ENCODE measurements around the gene KDM4B. TPM values are rescaled to one million over a fixed set of nuclear protein-coding genes. Genes with fewer than 3 reads are reported as not detected.

KDM4B gene
- total and polyA plus RNA-seq, 2 of the 8 experiments (the other 6 are each of a cell fraction or from before 2014, with no cell fraction given), result 12.0 to 31.9 TPM

DNA sequence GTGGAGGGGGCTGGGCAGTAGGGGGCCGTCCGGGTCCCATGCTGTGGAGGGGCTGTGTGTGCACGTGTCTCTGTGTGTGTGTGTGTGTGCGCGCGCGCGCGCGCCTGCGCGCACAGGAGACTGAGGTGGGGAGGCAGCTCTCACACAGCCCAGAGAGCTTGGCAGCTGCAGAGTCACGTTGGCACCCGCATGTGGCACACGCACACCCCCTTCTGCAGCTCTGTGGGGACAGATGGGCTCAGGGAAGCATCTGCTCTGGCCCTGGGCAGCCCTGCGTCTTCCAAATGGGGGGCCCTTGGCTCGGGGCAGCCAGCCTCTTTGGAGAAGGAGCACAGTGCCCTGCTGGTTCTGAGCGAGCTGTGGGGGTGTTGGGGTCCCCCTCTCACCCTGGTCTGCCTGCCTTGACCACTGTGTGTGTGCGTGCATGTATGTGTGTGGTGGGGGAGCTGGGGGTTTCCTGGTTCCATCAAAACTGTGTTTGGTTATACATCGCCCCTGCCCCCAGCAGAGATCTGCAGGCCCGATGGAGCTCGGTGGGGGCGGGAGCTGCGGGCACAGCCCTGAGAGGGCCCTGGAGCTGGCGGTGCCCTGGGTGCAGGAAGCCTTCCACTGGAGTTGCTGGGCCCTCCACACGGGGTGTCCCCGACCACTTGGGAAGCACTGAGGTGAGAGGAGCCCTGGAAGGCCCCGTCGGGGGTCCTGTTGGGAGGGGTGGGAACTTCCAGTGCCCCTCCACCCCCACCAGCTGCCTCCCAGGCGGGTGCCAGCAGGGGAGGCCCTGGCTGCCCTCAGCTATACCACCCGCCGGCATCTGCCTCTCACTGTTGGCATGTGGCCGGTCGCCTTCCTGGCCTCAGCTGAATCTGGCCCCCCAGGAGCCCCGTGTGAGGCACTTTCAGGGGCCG lies 67.1 kb downstream of the KDM4B start:
- Histone ChIP-seq H3K4me3 (ENCODE audit: extremely low read depth in 1 of 4, insufficient read depth in 2 of 4, low read depth in 3 of 4, low read length in 4 of 4) (no peak overlapping the region), H3K79me2 (ENCODE audit: control insufficient read depth in 1 of 2, insufficient read depth in 2 of 2, low read length in 2 of 2) (peaks cover 0 to 2% of the 10 kb centered on the region in 2 experiments; a peak in 1 of 4 replicates), H3K79me1 (ENCODE audit: low read depth, low read length) (peaks cover 2% of the 10 kb centered on the region; the same call in 1 of the 2 replicates), H3K9me3 (ENCODE audit: insufficient read depth in 2 of 2, low read depth in 1 of 2, low read length in 1 of 2) (no peaks in the 10 kb centered on the region), H3K9ac (replicated peaks in 1 of 4; ENCODE audit: extremely low read depth in 1 of 4, low read depth in 3 of 4, low read length in 3 of 4) (no peak overlapping the region), H2AK5ac (ENCODE audit: low read depth, low read length) (no peak overlapping the region), H3K56ac (replicated peaks; ENCODE audit: insufficient read length, low read depth, low read length) (no peak overlapping the region), H4K8ac (ENCODE audit: extremely low read depth, insufficient read depth, low read length) (no peak overlapping the region), H3K4me2 (ENCODE audit: insufficient read depth in 1 of 2, low read depth in 2 of 2, low read length in 2 of 2) (no peak overlapping the region), H2BK15ac (ENCODE audit: low read length) (no peak overlapping the region), H2AFZ (ENCODE audit: low read length) (no peak overlapping the region), H2BK12ac (ENCODE audit: low read depth, low read length) (no peak overlapping the region), H3K18ac (ENCODE audit: extremely low read depth, low read length) (no peak overlapping the region), H3K4me1 (replicated peaks in 1 of 4; ENCODE audit: control insufficient read depth in 3 of 4, insufficient read depth in 4 of 4, low read length in 3 of 4) (peaks cover 0 to 4% (median 0%) of the 10 kb centered on the region in 4 experiments; a peak in 1 of 7 replicates), H3K36me3 (ENCODE audit: control insufficient read depth in 2 of 4, insufficient read depth in 4 of 4, low read length in 3 of 4) (peaks cover 5 to 20% (median 11%) of the 10 kb centered on the region in 4 experiments; a peak in 6 of 8 replicates), H3K23ac (ENCODE audit: insufficient read length) (no peak overlapping the region), H4K20me1 (replicated peaks in 1 of 2; ENCODE audit: control insufficient read depth in 1 of 2, insufficient read depth in 2 of 2, low read length in 2 of 2) (peaks cover 0 to 20% of the 10 kb centered on the region in 2 experiments), H3K23me2 (ENCODE audit: low read depth, low read length) (no peaks in the 10 kb centered on the region), H3K4ac (replicated peaks; ENCODE audit: insufficient read length, low read depth, low read length) (no peak overlapping the region), H2BK120ac (replicated peaks; ENCODE audit: low read depth, low read length) (no peak overlapping the region), H2BK20ac (ENCODE audit: low read length) (no peak overlapping the region), H4K5ac (ENCODE audit: insufficient read length, low read depth, low read length) (no peak overlapping the region), H2BK5ac (ENCODE audit: low read depth, low read length) (no peak overlapping the region), H3K27ac (ENCODE audit: low read depth, low read length) (no peak overlapping the region), H3K14ac (ENCODE audit: insufficient read length) (no peak overlapping the region), H4K91ac (replicated peaks; ENCODE audit: insufficient read length, low read length) (no peak overlapping the region), H3K27me3 (replicated peaks in 1 of 4; ENCODE audit: control insufficient read depth in 3 of 4, extremely low read depth in 1 of 4, insufficient read depth in 3 of 4, low read length in 3 of 4) (no peaks in the 10 kb centered on the region)
- TF ChIP-seq KDM4A (IDR thresholded peaks at IDR 0.05; ENCODE audit: low read depth, low read length, severe bottlenecking) (peak; percentile 2), CHD1 (IDR thresholded peaks at IDR 0.05; ENCODE audit: low read depth, low read length) (no peak), TBP (IDR thresholded peaks at IDR 0.05; ENCODE audit: low read depth, low read length) (no peak)
- ChIA-PET POLR2A (ENCODE audit: partially characterized antibody) (no interaction called here), CTCF (ENCODE audit: partially characterized antibody) (interaction anchor here (0.7 to 6.0 kb wide), 14 partner anchors 10 to 226 kb away, joined by 3 to 68 read pairs (median 3); no protein-coding TSS in a partner anchor)
- DNase-seq (ENCODE audit: low read depth in 1 of 2, low spot score in 2 of 2) (no peak), FAIRE-seq (no peak)
- 87% methylated on average over 32 of the region's 36 CpGs; no CpG with 5 or more reads in 1 of the 2 experiments for WGBS, 2 experiments (ENCODE audit: extremely low coverage in 1 of 2, insufficient coverage in 1 of 2, insufficient read length in 1 of 2, insufficient replicate concordance in 2 of 2, low coverage in 1 of 2, low lambda C conversion rate in 2 of 2, missing lambda C conversion rate in 1 of 2)
